H9 (cell line): ENCODE data around the gene ACOT13. TPM values are rescaled to one million over a fixed set of nuclear protein-coding genes. Genes with fewer than 3 reads are reported as not detected.

Source experiments
- DNase-seq: peaks from one replicate; pipeline ENCODE4 v3.0.0-alpha.2; 2017
- H2AFZ ChIP-seq: one replicate; pipeline ENCODE4 v1.6.1; 2013; ENCODE audit warnings: mild to moderate bottlenecking, low read length, control low read depth, moderate library complexity
- H2AK5ac ChIP-seq: 2 replicates; pipeline ENCODE4 v1.6.1; 2013; ENCODE audit warnings: low read length, control low read depth, mixed read lengths; ENCODE audit not compliant: insufficient read length
- H2BK120ac ChIP-seq: one replicate; pipeline ENCODE4 v1.6.1; 2013; ENCODE audit warnings: low read depth, mild to moderate bottlenecking, low read length, control low read depth, inconsistent platforms; ENCODE audit not compliant: poor library complexity, severe bottlenecking
- H2BK12ac ChIP-seq: 2 replicates; pipeline ENCODE4 v1.6.1; 2013; ENCODE audit warnings: low read length, control low read depth, mixed read lengths, low read depth; ENCODE audit not compliant: insufficient read length
- H2BK15ac ChIP-seq: 2 replicates; pipeline ENCODE4 v1.6.1; 2013; ENCODE audit warnings: low read depth, low read length, control low read depth
- H2BK20ac ChIP-seq: one replicate; pipeline ENCODE4 v1.6.1; 2013; ENCODE audit warnings: low read depth, mild to moderate bottlenecking, low read length, control low read depth, inconsistent platforms; ENCODE audit not compliant: poor library complexity, severe bottlenecking
- H2BK5ac ChIP-seq: 2 replicates; pipeline ENCODE4 v1.6.1; 2013; ENCODE audit warnings: low read length, control low read depth, mixed read lengths; ENCODE audit not compliant: insufficient read length
- H3K14ac ChIP-seq: 2 replicates; pipeline ENCODE4 v1.6.1; 2013; ENCODE audit warnings: low read length, control low read depth; ENCODE audit not compliant: insufficient read depth
- H3K18ac ChIP-seq: 2 replicates; pipeline ENCODE4 v1.6.1; 2013; ENCODE audit warnings: low read depth, mild to moderate bottlenecking, mixed read lengths, low read length, control low read depth; ENCODE audit not compliant: insufficient read length
- H3K23ac ChIP-seq: 2 replicates; pipeline ENCODE4 v1.6.1; 2013; ENCODE audit warnings: low read length, control low read depth, mixed read lengths, low read depth; ENCODE audit not compliant: insufficient read length
- H3K23me2 ChIP-seq: 2 replicates; pipeline ENCODE4 v1.6.1; 2013; ENCODE audit warnings: low read depth, mild to moderate bottlenecking, mixed read lengths, low read length, control low read depth; ENCODE audit not compliant: insufficient read length, poor library complexity, severe bottlenecking
- H3K27ac ChIP-seq: 2 replicates; pipeline ENCODE4 v1.5.1; 2013; ENCODE audit warnings: low read length, control low read depth, mixed read lengths, low read depth; ENCODE audit not compliant: insufficient read length
- H3K27me3 ChIP-seq: 2 replicates; pipeline ENCODE4 v1.6.1; 2013; ENCODE audit warnings: low read length, control low read depth, inconsistent platforms; ENCODE audit not compliant: insufficient read depth
- H3K4ac ChIP-seq: 2 replicates; pipeline ENCODE4 v1.6.1; 2013; ENCODE audit warnings: low read depth, mild to moderate bottlenecking, control low read depth, inconsistent platforms, low read length, moderate library complexity
- H3K4me1 ChIP-seq: 2 replicates; pipeline ENCODE4 v1.6.1; 2013; ENCODE audit warnings: low read length, control low read depth, inconsistent platforms; ENCODE audit not compliant: insufficient read depth
- H3K4me2 ChIP-seq: 2 replicates; pipeline ENCODE4 v1.6.1; 2013; ENCODE audit warnings: low read length, control low read depth, mixed read lengths; ENCODE audit not compliant: insufficient read length, insufficient read depth
- H3K56ac ChIP-seq: 2 replicates; pipeline ENCODE4 v1.6.1; 2013; ENCODE audit warnings: low read depth, mild to moderate bottlenecking, mixed read lengths, low read length, control low read depth; ENCODE audit not compliant: insufficient read length
- H3K79me1 ChIP-seq: 2 replicates; pipeline ENCODE4 v1.6.1; 2013; ENCODE audit warnings: low read depth, mild to moderate bottlenecking, moderate library complexity, low read length, control low read depth, inconsistent platforms; ENCODE audit not compliant: insufficient read depth, poor library complexity, severe bottlenecking
- H3K79me2 ChIP-seq: 2 replicates; pipeline ENCODE4 v1.6.1; 2013; ENCODE audit warnings: low read length, control low read depth, inconsistent platforms; ENCODE audit not compliant: insufficient read depth
- H3K9ac ChIP-seq: 2 replicates; pipeline ENCODE4 v1.6.1; 2013; ENCODE audit warnings: low read length, control low read depth, mixed read lengths; ENCODE audit not compliant: insufficient read length; ENCODE audit errors: extremely low read depth
- H3K9me3 ChIP-seq: one replicate; pipeline ENCODE4 v1.6.1; 2013; ENCODE audit warnings: low read depth, low read length, inconsistent platforms; ENCODE audit not compliant: control insufficient read depth
- H3T11ph ChIP-seq: one replicate; pipeline ENCODE4 v1.6.1; 2013; ENCODE audit warnings: mild to moderate bottlenecking, low read length, control low read depth, inconsistent platforms
- H4K20me1 ChIP-seq: one replicate; pipeline ENCODE4 v1.6.1; 2013; ENCODE audit not compliant: control insufficient read depth, insufficient read length, insufficient read depth
- H4K5ac ChIP-seq: 2 replicates; pipeline ENCODE4 v1.6.1; 2013; ENCODE audit warnings: low read depth, mild to moderate bottlenecking, mixed read lengths, low read length, control low read depth; ENCODE audit not compliant: insufficient read length
- H4K8ac ChIP-seq: replicated peaks from 2 replicates; pipeline ENCODE4 v1.6.1; 2013; ENCODE audit warnings: low read length, control low read depth, mixed read lengths, low read depth; ENCODE audit not compliant: insufficient read length
- H4K91ac ChIP-seq: 2 replicates; pipeline ENCODE4 v1.6.1; 2013; ENCODE audit warnings: low read depth, mild to moderate bottlenecking, moderate library complexity, mixed read lengths, low read length, control low read depth; ENCODE audit not compliant: insufficient read length
- H3K27ac Mint-ChIP-seq, 3 experiments: 2 replicates in 2 of 3; 3 replicates in 1 of 3; pipeline ENCODE4 v1.8.0; 2020 to 2021; ENCODE audit warnings: mixed read lengths in 3 of 3, mild to moderate bottlenecking in 1 of 3, moderate library complexity in 1 of 3
- H3K27me3 Mint-ChIP-seq: 2 replicates; pipeline ENCODE4 v1.8.0; 2021; ENCODE audit warnings: low read depth, mild to moderate bottlenecking, moderate library complexity, mixed read lengths
- H3K36me3 Mint-ChIP-seq, 3 experiments: 2 replicates in 2 of 3; 3 replicates in 1 of 3; pipeline ENCODE4 v1.8.0; 2020 to 2021; ENCODE audit warnings: low read depth in 3 of 3, mixed read lengths in 3 of 3; ENCODE audit not compliant: insufficient read depth in 1 of 3
- H3K4me1 Mint-ChIP-seq, 2 experiments: 2 replicates each; pipeline ENCODE4 v1.8.0; 2020; ENCODE audit warnings: mixed read lengths in 2 of 2
- H3K4me3 Mint-ChIP-seq, 2 experiments: 2 replicates in 1 of 2; 3 replicates in 1 of 2; pipeline ENCODE4 v1.8.0; 2020 to 2021; ENCODE audit warnings: mild to moderate bottlenecking in 2 of 2, mixed read lengths in 2 of 2, moderate library complexity in 1 of 2
- H3K9me3 Mint-ChIP-seq, 2 experiments: 2 replicates in 1 of 2; 3 replicates in 1 of 2; pipeline ENCODE4 v1.8.0; 2020; ENCODE audit warnings: mild to moderate bottlenecking in 2 of 2, mixed read lengths in 2 of 2, moderate library complexity in 1 of 2
- CTCF ChIP-seq: fragments of 200-600 bp; sonication (generic); conservative IDR thresholded peaks from 3 replicates; pipeline ENCODE4 v1.8.0; 2021; ENCODE audit warnings: antibody characterized with exemption, mild to moderate bottlenecking
- WGBS: extraction: QIAGEN DNeasy Blood & Tissue Kit; methylation state at CpG from one replicate; pipeline ENCODE4 v1.1.7; 2013; ENCODE audit warnings: missing lambda C conversion rate, low lambda C conversion rate, mixed read lengths; ENCODE audit not compliant: insufficient read length; ENCODE audit errors: extremely low coverage; 5-methylcytosine and 5-hydroxymethylcytosine counted together
- total RNA-seq: library from RNA; stranded (reverse); gene quantifications from 2 replicates; pipeline ENCODE4 v1.2.1, GENCODE V29; 2021

The ACOT13 gene
- total RNA-seq, 1 experiment from 2014 or later: 38.0 TPM

GRCh38 chr6:24686408-24686807 lies 19.5 kb downstream of the ACOT13 start:
- Histone ChIP-seq H4K91ac (no peak overlapping the region), H2BK12ac (no peak overlapping the region), H4K8ac (no peak overlapping the region), H3K9ac (no peak overlapping the region), H2BK120ac (no peak overlapping the region), H3K4me2 (no peak overlapping the region), H3K4me1 (peaks cover 2% of the 10 kb centered on the region; the same call in 1 of the 2 replicates), H2BK5ac (no peak overlapping the region), H3K18ac (no peak overlapping the region), H3K23me2 (no peaks in the 10 kb centered on the region), H3K56ac (no peak overlapping the region), H2BK20ac (no peak overlapping the region), H2AFZ (no peak overlapping the region), H3K9me3 (no peaks in the 10 kb centered on the region), H3K23ac (no peak overlapping the region), H3K79me1 (no peaks in the 10 kb centered on the region), H2AK5ac (no peak overlapping the region), H4K20me1 (no peaks in the 10 kb centered on the region), H3K27me3 (no peaks in the 10 kb centered on the region), H3T11ph (no peak overlapping the region), H3K79me2 (no peaks in the 10 kb centered on the region), H3K27ac (no peak overlapping the region), H2BK15ac (no peak overlapping the region), H3K4ac (no peak overlapping the region), H4K5ac (no peak overlapping the region), H3K14ac (no peak overlapping the region)
- Mint-ChIP-seq H3K27ac (peak overlapping the region; percentile 34 to 64 (median 42); a peak in 2 of 7 replicates), H3K4me1 (peaks cover 27 to 30% of the 10 kb centered on the region in 2 experiments), H3K4me3 (no peak overlapping the region), H3K9me3 (no peaks in the 10 kb centered on the region; a peak in 2 of 5 replicates), H3K27me3 (peaks cover 3% of the 10 kb centered on the region), H3K36me3 (peaks cover 10 to 16% (median 16%) of the 10 kb centered on the region in 3 experiments)
- no peak for TF ChIP-seq CTCF
- no CpG with 5 or more reads among the region's 1 CpG for WGBS
- no peak for DNase-seq
